HG02678 (cell line): ENCODE data around the gene PITPNM1.
A peak's percentile ranks its signal among the peaks of the same experiment; 100 is the strongest.

Source experiments
- ATAC-seq: cut with Tn5 transposase; IDR thresholded peaks from one replicate; pipeline ENCODE4 v1.9.1; 2021; ENCODE audit warnings: mild to moderate bottlenecking, moderate library complexity; ENCODE audit not compliant: unreplicated experiment

PITPNM1 gene

DNA sequence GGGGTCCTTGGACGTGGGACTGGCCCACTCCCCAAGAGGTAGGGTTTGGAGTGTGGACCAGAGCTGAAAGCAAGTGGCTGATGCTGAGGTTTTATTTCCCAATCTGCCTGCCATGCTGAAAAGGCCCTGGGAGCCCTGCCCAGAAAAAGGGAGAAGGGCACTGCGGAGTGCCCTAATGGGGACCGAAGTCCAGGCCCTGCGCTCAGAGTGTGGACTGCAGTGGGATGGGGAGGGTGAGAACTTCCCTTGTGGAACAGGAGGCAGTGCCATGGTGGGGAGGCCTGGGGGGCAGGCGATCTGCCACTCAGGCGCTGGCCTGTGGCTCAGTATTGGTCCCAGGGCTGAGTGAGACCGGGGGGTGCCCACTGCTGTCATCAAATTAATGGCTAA lies 56.9 kb downstream of the PITPNM1 start:
- ATAC-seq, result no peak

DNA sequence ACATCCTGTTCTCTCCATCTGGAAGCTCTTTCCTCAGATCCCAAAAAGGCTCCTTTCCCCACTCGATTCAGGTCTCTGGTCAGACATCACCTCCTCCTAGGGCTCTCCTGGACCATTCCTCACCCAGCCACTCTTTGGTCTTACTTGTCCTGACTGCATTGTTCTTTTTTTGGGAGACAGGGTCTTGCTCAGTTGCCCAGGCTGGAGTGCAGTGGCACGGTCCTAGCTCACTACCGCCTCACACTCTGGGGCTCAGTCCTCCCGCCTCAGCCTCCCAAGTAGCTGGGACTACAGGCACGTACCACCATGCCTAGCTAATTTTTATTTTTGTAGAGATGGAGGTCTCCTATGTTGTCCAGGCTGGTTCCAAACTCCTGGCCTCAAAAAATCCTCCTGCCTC lies 59.6 kb downstream of the PITPNM1 start:
- ATAC-seq, result no peak

DNA sequence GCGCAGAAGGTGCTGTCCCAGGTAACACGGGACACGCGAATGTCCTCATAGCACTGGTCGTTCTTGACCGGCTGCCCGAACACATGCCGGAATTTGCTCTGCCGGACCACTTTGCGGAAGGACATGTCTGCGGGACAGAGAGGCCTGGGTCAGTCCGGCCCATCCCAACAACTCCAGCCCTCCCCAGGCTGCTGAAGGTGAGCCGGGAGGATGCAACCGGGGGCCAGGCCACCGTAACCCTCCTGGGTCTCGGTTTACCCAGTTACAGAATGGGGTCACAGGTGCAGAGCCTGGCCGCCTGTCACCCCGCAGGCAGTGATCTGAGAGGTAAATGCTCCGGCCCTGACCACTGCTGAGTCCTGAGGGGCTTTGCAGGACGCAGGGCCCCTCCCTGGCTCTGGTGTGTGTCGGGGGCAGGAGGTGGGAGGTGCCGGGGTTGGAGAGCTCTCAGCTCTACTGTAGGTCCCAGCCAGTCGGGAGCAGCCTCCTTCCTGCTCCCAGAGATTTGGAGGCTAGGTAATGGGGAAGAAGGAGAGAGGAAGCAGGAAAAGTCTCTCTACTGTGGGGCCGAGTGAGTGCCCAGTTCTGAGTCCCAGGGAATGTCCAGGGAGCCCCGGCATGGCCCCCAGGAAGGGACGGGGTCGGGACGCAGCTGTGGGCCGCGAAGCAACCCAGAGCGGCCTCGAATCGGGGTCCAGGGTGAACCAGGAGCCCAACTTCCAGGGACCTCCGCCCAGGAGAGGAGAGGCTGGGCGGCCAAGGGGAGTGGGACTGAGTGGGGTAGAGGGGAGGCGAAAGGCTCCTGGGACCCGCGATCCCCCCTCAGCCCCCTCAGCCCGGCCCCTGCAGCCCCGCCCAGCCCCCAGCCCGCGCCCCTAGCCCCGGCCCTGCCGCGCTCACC lies 62.4 kb downstream of the PITPNM1 start:
- ATAC-seq, result peak; percentile 9
